Trophoblast cell (in vitro differentiated cells and primary cell): ENCODE measurements around the gene IYD.

ENCODE experiments used
- DNase-seq, 2 donors: peaks; one replicate each; pipeline ENCODE4 v3.0.0-alpha.2; 2016
- H2AFZ ChIP-seq: 2 replicates; pipeline ENCODE4 v1.6.1; 2013; ENCODE audit warnings: low read length, moderate library complexity, mild to moderate bottlenecking; ENCODE audit not compliant: insufficient read depth, poor library complexity
- H2AK5ac ChIP-seq: 2 replicates; pipeline ENCODE4 v1.6.1; 2013; ENCODE audit warnings: mild to moderate bottlenecking, low read length
- H2BK120ac ChIP-seq: 2 replicates; pipeline ENCODE4 v1.6.1; 2013; ENCODE audit warnings: low read length, mild to moderate bottlenecking, moderate library complexity; ENCODE audit not compliant: insufficient read depth, poor library complexity
- H2BK12ac ChIP-seq: 2 replicates; pipeline ENCODE4 v1.6.1; 2013; ENCODE audit warnings: mild to moderate bottlenecking, low read length, moderate library complexity
- H2BK5ac ChIP-seq: 2 replicates; pipeline ENCODE4 v1.6.1; 2013; ENCODE audit warnings: low read length, low read depth, moderate library complexity, mild to moderate bottlenecking; ENCODE audit not compliant: poor library complexity
- H3K14ac ChIP-seq: 2 replicates; pipeline ENCODE4 v1.6.1; 2013; ENCODE audit warnings: mild to moderate bottlenecking, low read length
- H3K18ac ChIP-seq: 2 replicates; pipeline ENCODE4 v1.6.1; 2013; ENCODE audit warnings: mild to moderate bottlenecking, low read length
- H3K23ac ChIP-seq: 2 replicates; pipeline ENCODE4 v1.6.1; 2013; ENCODE audit warnings: low read length
- H3K27ac ChIP-seq: 2 replicates; pipeline ENCODE4 v1.5.1; 2013; ENCODE audit warnings: low read depth, mild to moderate bottlenecking, inconsistent platforms, low read length, moderate library complexity
- H3K27me3 ChIP-seq: 2 replicates; pipeline ENCODE4 v1.6.1; 2013; ENCODE audit warnings: inconsistent platforms, mild to moderate bottlenecking, low read length, moderate library complexity; ENCODE audit not compliant: insufficient read depth
- H3K36me3 ChIP-seq, 2 experiments: 1 replicate in 1 of 2; 2 replicates in 1 of 2; pipeline ENCODE4 v1.6.1; 2013; ENCODE audit warnings: low read length in 2 of 2, mild to moderate bottlenecking in 2 of 2, moderate library complexity in 1 of 2; ENCODE audit not compliant: insufficient read depth in 2 of 2, control insufficient read depth in 1 of 2
- H3K4ac ChIP-seq: 2 replicates; pipeline ENCODE4 v1.6.1; 2013; ENCODE audit warnings: low read depth, mild to moderate bottlenecking, low read length, moderate library complexity
- H3K4me1 ChIP-seq, 2 experiments: 1 replicate in 1 of 2; 2 replicates in 1 of 2; pipeline ENCODE4 v1.6.1; 2013; ENCODE audit warnings: low read length in 2 of 2, mild to moderate bottlenecking in 2 of 2, moderate library complexity in 1 of 2; ENCODE audit not compliant: insufficient read depth in 2 of 2, control insufficient read depth in 1 of 2
- H3K4me2 ChIP-seq: 2 replicates; pipeline ENCODE4 v1.6.1; 2013; ENCODE audit warnings: inconsistent platforms, mild to moderate bottlenecking, low read length, moderate library complexity
- H3K4me3 ChIP-seq: 2 replicates; pipeline ENCODE4 v1.5.1; 2013; ENCODE audit warnings: mild to moderate bottlenecking, low read depth, low read length, inconsistent platforms
- H3K79me1 ChIP-seq: one replicate; pipeline ENCODE4 v1.6.1; 2013; ENCODE audit warnings: low read length
- H3K79me2 ChIP-seq: 2 replicates; pipeline ENCODE4 v1.6.1; 2013; ENCODE audit warnings: low read length, mild to moderate bottlenecking; ENCODE audit not compliant: control insufficient read depth, insufficient read depth, poor library complexity
- H3K9ac ChIP-seq: 2 replicates; pipeline ENCODE4 v1.6.1; 2013; ENCODE audit warnings: mild to moderate bottlenecking, low read length
- H3K9me3 ChIP-seq: 2 replicates; pipeline ENCODE4 v1.6.1; 2013; ENCODE audit warnings: low read depth, mild to moderate bottlenecking, control low read depth, inconsistent platforms, low read length; ENCODE audit not compliant: insufficient read depth
- H4K12ac ChIP-seq: 2 replicates; pipeline ENCODE4 v1.6.1; 2013; ENCODE audit warnings: low read depth, mild to moderate bottlenecking, low read length, moderate library complexity
- H4K8ac ChIP-seq: 2 replicates; pipeline ENCODE4 v1.6.1; 2013; ENCODE audit warnings: low read depth, mild to moderate bottlenecking, low read length, moderate library complexity
- H4K91ac ChIP-seq: one replicate; pipeline ENCODE4 v1.6.1; 2013; ENCODE audit warnings: low read depth, mild to moderate bottlenecking, low read length, moderate library complexity
- WGBS: extraction: QIAGEN DNeasy Blood & Tissue Kit; methylation state at CpG from one replicate; pipeline ENCODE4 v1.1.7; 2013; ENCODE audit warnings: missing lambda C conversion rate; ENCODE audit not compliant: insufficient read length, insufficient coverage; ENCODE audit errors: extremely low coverage; 5-methylcytosine and 5-hydroxymethylcytosine counted together

The IYD gene

GRCh38 chr6:150410906-150411305 lies 42.1 kb downstream of the IYD start:
- no peak overlapping the region for H2AK5ac ChIP-seq

DNA sequence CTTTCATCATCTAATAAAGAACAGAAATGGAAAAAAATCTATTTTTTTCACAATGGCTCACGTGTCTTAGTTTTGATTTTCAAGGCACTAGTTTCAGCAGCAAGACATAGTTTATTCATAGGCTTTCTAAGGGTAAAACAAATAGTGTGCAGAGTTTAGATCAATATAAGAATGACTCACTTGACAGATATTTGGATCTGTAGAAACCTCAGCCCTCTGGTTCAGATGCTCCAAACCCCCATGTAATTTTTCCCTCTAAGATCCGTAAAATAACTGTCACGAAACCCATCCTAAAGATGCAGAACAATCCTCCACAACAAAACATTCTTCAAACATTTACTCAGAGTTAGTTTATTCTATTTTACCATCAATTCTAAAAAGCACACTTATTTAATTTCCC lies 43.4 kb downstream of the IYD start:
- Histone ChIP-seq H3K4me2 (no peak overlapping the region), H3K27me3 (peaks cover under 1% of the 10 kb centered on the region)
- WGBS, result no CpG with 5 or more reads among the region's 3 CpGs

More at GRCh38 chr6:150410906-150411305, 42.1 kb downstream of the IYD start:
- Histone ChIP-seq H2AFZ (no peak overlapping the region), H3K23ac (no peak overlapping the region), H3K36me3 (no peaks in the 10 kb centered on the region), H3K9me3 (no peaks in the 10 kb centered on the region), H2BK5ac (no peak overlapping the region), H3K4me3 (no peak overlapping the region), H3K14ac (no peak overlapping the region), H3K4ac (no peak overlapping the region), H3K9ac (no peak overlapping the region), H3K4me2 (no peak overlapping the region), H3K79me2 (no peaks in the 10 kb centered on the region), H3K27me3 (peaks cover 3% of the 10 kb centered on the region), H3K27ac (no peak overlapping the region), H3K4me1 (no peaks in the 10 kb centered on the region), H3K79me1 (no peaks in the 10 kb centered on the region), H4K12ac (no peak overlapping the region), H2BK12ac (no peak overlapping the region), H3K18ac (no peak overlapping the region), H4K8ac (no peak overlapping the region), H2BK120ac (no peak overlapping the region), H4K91ac (no peak overlapping the region)
- DNase-seq, result no peak
- no CpG with 5 or more reads among the region's 2 CpGs for WGBS

DNA sequence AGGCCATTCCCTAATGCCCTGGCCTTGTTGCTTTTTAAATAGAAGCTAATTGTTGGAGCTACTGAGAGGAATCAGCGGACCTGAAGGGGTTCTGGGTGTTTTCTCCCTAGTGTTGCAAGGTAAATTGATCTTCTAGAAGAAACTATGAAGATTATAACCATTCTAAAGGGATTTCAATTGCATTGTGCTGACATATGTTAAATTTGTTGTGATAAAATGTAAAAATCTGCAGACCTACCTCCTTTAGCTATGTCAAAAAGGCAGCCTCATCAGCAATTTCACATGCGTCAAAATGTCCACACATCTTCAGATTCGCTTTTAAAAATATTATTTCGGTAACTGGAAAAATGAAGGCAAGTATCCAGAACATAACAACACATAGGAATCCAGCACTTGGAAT lies 44.4 kb downstream of the IYD start:
- no peak overlapping the region for H3K14ac ChIP-seq
- no peak overlapping the region for H4K8ac ChIP-seq
- no peaks in the 10 kb centered on the region for H3K79me1 ChIP-seq
- no peaks in the 10 kb centered on the region for H3K27me3 ChIP-seq
- no peak overlapping the region for H3K27ac ChIP-seq
- H2BK12ac ChIP-seq, result no peak overlapping the region
- no peak overlapping the region for H4K12ac ChIP-seq
- H3K18ac ChIP-seq, result no peak overlapping the region
- H3K9me3 ChIP-seq, result no peaks in the 10 kb centered on the region
- H3K23ac ChIP-seq, result no peak overlapping the region
- H2BK5ac ChIP-seq, result no peak overlapping the region
- H3K36me3 ChIP-seq, result no peaks in the 10 kb centered on the region
- no peak overlapping the region for H3K9ac ChIP-seq
- H3K4me3 ChIP-seq, result no peak overlapping the region
- H2AFZ ChIP-seq, result no peak overlapping the region
- no peak overlapping the region for H3K4ac ChIP-seq
- no peak overlapping the region for H2BK120ac ChIP-seq
- H3K79me2 ChIP-seq, result no peaks in the 10 kb centered on the region
- H2AK5ac ChIP-seq, result no peak overlapping the region
- H4K91ac ChIP-seq, result no peak overlapping the region
- DNase-seq, result no peak
- no peaks in the 10 kb centered on the region for H3K4me1 ChIP-seq
- no peak overlapping the region for H3K4me2 ChIP-seq
- WGBS, result no CpG with 5 or more reads among the region's 4 CpGs

More for the DNA sequence above, 43.4 kb downstream of the IYD start:
- H3K4me3 ChIP-seq, result no peak overlapping the region
- no peaks in the 10 kb centered on the region for H3K79me1 ChIP-seq
- H3K18ac ChIP-seq, result no peak overlapping the region
- no peaks in the 10 kb centered on the region for H3K4me1 ChIP-seq
- H3K14ac ChIP-seq, result no peak overlapping the region
- no peak overlapping the region for H3K4ac ChIP-seq
- no peaks in the 10 kb centered on the region for H3K9me3 ChIP-seq
- no peak overlapping the region for H2BK120ac ChIP-seq
- H3K9ac ChIP-seq, result no peak overlapping the region
- DNase-seq, result no peak
- no peak overlapping the region for H2BK12ac ChIP-seq
- no peak overlapping the region for H2AFZ ChIP-seq
- H3K79me2 ChIP-seq, result no peaks in the 10 kb centered on the region
- no peak overlapping the region for H2AK5ac ChIP-seq
- H4K12ac ChIP-seq, result no peak overlapping the region
- H3K23ac ChIP-seq, result no peak overlapping the region
- H2BK5ac ChIP-seq, result no peak overlapping the region
- H3K27ac ChIP-seq, result no peak overlapping the region
- no peaks in the 10 kb centered on the region for H3K36me3 ChIP-seq
- no peak overlapping the region for H4K8ac ChIP-seq
- no peak overlapping the region for H4K91ac ChIP-seq

DNA sequence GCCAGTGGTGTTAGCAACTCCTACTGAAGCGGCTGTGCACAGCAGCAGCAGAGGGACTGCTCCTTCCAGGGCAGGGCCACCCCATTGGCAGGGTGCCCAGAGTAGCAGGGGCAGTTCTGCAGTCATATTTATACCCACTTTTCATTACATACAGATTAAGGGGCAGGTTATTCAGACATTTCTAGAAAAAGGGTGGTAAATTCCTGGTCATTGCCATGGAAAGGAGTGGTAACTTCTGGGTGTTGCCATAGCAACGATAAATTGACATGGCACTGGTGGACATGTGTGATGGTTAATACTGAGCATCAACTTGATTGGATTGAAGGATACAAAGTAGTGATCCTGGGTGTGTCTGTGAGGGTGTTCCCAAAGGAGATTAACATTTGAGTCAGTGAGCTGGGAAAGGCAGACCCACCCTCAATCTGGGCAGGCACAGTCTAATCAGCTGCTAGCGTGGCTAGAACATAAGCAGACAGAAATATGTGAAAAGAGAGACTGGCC lies 45.0 kb downstream of the IYD start:
- Histone ChIP-seq H3K4me1 (no peaks in the 10 kb centered on the region), H3K79me1 (no peaks in the 10 kb centered on the region), H2BK5ac (no peak overlapping the region), H3K23ac (no peak overlapping the region), H3K4me3 (no peak overlapping the region), H3K27me3 (no peaks in the 10 kb centered on the region), H4K12ac (no peak overlapping the region), H4K91ac (no peak overlapping the region), H3K4me2 (no peak overlapping the region), H3K9me3 (no peaks in the 10 kb centered on the region), H4K8ac (no peak overlapping the region), H3K9ac (no peak overlapping the region), H2BK12ac (no peak overlapping the region), H3K4ac (no peak overlapping the region), H3K79me2 (no peaks in the 10 kb centered on the region), H2BK120ac (no peak overlapping the region), H3K36me3 (no peaks in the 10 kb centered on the region), H3K14ac (no peak overlapping the region), H2AK5ac (no peak overlapping the region), H2AFZ (no peak overlapping the region), H3K27ac (no peak overlapping the region), H3K18ac (no peak overlapping the region)
- WGBS, result no CpG with 5 or more reads among the region's 3 CpGs
- DNase-seq, result no peak
